Regular cardiac myocyte (primary cell): ENCODE measurements around the gene ZNF24. TPM values are rescaled to one million over a fixed set of nuclear protein-coding genes. Genes with fewer than 3 reads are reported as not detected.

Source experiments
- total RNA-seq: library from RNA; depleted of rRNA; stranded (reverse); fragments of >200 nt; gene quantifications from 2 replicates; pipeline ENCODE4 v1.2.3, GENCODE V29; 2014

Gene ZNF24
- 34.1 and 35.5 TPM in 2 replicates for total RNA-seq

GRCh38 chr18:35343936-35344735 is at the start of gene ZNF24:
ZNF24 (minus strand) TSS chr18:35344420; CDS start chr18:35340650, 3,770 bp downstream.

GRCh38 chr18:35376742-35377695 is 32.8 kb upstream of the ZNF24 start, which contains the start of gene ZNF396:
ZNF396 (minus strand) TSS chr18:35377337; CDS start chr18:35374292, 3,045 bp downstream.

DNA sequence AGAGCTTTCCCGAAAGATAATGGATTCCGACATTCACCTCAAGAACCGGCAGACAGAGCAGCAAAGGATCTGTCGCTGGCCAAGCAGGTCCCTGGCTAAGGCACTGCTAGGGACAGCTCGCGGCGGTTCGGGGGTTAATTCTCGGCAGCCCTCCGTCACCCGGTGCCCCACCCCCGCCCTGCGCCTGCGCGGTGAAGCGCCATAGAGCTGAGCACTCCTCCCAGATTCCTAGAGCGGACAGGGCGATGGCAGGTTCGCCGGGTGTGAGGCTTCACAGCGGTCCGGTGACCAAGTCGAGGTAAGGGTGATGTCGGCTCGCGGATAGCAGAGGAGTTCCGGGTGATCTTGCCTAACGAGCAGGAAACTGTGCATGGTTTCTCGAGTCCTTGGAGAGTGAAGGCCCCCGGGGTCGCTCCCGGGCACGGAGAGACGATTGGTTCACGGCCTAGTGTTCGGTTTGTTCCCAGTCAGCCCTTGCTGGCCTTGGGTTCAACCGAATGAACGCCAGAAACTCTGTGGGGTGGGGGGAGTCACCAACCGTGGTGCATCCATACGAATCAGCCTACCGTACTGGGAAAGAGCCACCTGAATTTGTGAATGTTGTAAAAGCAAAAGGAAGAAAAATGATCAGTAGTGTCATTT is 54.0 kb downstream of the ZNF24 start, which contains the start of gene ZSCAN30:
Gene ZSCAN30 (minus strand): TSS at position 136 of the 642 bp plus-strand sequence. CDS start 25,877 bp downstream, outside the sequence.

Other genes with a start within 250 kb of the ZNF24 start
- 10.5 and 17.5 TPM in 2 replicates for gene ZNF397, start 103.4 kb downstream of the ZNF24 start, total RNA-seq
- 13.8 and 25.9 TPM in 2 replicates for gene ZSCAN30, start 54.2 kb downstream of the ZNF24 start, total RNA-seq
- 1.3 and 2.0 TPM in 2 replicates for gene ZNF396, start 32.9 kb upstream of the ZNF24 start, total RNA-seq
- gene INO80C, start 153.5 kb upstream of the ZNF24 start, total RNA-seq = 7.3 and 14.2 TPM in 2 replicates
- gene GALNT1, start 237.3 kb upstream of the ZNF24 start, total RNA-seq = 190 and 202 TPM in 2 replicates